Measurements from ENCODE around the gene GPN1.

DNA sequence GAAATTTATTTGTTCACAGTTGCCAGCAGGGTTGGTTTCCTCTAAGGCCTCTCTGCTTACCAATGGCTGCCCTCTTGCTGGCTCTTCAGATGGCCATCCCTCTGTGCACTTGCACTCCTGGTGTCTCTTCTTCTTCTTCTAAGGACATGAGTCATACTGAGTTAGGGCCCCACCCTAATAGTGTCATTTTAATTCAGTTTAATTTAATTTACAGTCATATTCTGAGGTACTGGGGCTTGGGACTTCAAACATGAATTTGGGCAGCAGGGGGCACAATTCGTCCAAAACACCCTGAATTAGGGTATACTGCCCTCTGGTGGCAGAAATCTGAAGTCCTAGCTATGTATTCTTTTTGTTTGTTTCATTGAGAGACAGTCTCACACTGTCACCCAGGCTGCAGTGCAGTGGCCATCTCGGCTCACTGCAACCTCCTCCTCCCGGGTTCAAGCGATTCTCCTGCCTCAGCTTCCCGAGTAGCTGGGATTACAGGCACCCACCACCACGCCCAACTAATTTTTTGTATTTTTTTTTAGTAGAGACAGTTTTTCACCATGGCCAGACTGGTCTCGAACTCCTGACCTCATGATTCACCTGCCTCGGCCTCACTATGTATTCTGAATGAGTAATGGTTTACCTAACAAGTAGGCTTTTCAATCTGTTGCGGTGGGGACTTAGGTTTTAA is 54.7 kb downstream of the GPN1 start:
- TF ChIP-seq, protein P1, sequence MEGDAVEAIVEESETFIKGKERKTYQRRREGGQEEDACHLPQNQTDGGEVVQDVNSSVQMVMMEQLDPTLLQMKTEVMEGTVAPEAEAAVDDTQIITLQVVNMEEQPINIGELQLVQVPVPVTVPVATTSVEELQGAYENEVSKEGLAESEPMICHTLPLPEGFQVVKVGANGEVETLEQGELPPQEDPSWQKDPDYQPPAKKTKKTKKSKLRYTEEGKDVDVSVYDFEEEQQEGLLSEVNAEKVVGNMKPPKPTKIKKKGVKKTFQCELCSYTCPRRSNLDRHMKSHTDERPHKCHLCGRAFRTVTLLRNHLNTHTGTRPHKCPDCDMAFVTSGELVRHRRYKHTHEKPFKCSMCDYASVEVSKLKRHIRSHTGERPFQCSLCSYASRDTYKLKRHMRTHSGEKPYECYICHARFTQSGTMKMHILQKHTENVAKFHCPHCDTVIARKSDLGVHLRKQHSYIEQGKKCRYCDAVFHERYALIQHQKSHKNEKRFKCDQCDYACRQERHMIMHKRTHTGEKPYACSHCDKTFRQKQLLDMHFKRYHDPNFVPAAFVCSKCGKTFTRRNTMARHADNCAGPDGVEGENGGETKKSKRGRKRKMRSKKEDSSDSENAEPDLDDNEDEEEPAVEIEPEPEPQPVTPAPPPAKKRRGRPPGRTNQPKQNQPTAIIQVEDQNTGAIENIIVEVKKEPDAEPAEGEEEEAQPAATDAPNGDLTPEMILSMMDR (IDR thresholded peaks at IDR 0.05 in 8 of 11, conservative IDR thresholded peaks at IDR 0.05 in 3 of 11), result peak; percentile 85 to 98 (median 94)
- no peak for TF ChIP-seq POLR2A (IDR thresholded peaks at IDR 0.05)

Data from spleen (tissue), 7 donors.